HepG2 (cell line): ENCODE measurements around the gene TACC3. TPM values are rescaled to one million over a fixed set of nuclear protein-coding genes. Genes with fewer than 3 reads are reported as not detected.

Experiments
- KDM6A ChIP-seq: IDR thresholded peaks from 2 replicates; pipeline ENCODE4 v1.6.1; 2016; ENCODE audit warnings: low read depth
- RXRB ChIP-seq: IDR thresholded peaks from 2 replicates; pipeline ENCODE4 v1.6.1; 2016; ENCODE audit warnings: borderline replicate concordance, missing genetic modification reagents, missing compliant biosample characterization
- SPEN ChIP-seq: sonication (generic); formaldehyde crosslinking; IDR thresholded peaks from 2 replicates; pipeline ENCODE4 v1.5.1; 2020; ENCODE audit warnings: low read depth, mild to moderate bottlenecking, missing genetic modification reagents
- ZEB1 ChIP-seq: IDR thresholded peaks from 2 replicates; pipeline ENCODE4 v1.6.1; 2012; ENCODE audit warnings: mild to moderate bottlenecking, low read depth, inconsistent platforms; ENCODE audit not compliant: insufficient replicate concordance
- ZNF205 ChIP-seq: IDR thresholded peaks from 2 replicates; pipeline ENCODE4 v1.6.1; 2018; ENCODE audit warnings: missing biosample characterization, missing genetic modification reagents
- ZNF331 ChIP-seq: sonication (generic); formaldehyde crosslinking; IDR thresholded peaks from 2 replicates; pipeline ENCODE4 v1.4.0; 2020; ENCODE audit warnings: missing genetic modification reagents
- ZSCAN9 ChIP-seq: IDR thresholded peaks from 2 replicates; pipeline ENCODE4 v1.6.1; 2016; ENCODE audit warnings: borderline replicate concordance
- polyA plus RNA-seq, 8 experiments: library from polyadenylated mRNA; depleted of rRNA in 3 of 8; stranded (reverse) in 7 of 8; unstranded in 1 of 8; fragments of >200 nt; fragmentation: Illumina TruSeq in 4 of 8; extraction: Trizol in 4 of 8; gene quantifications; 2 replicates each; pipeline versions ENCODE4 v1.2.1 to v1.2.3, GENCODE V29; 2011 to 2016; ENCODE audit warnings: low read depth in 4 of 8, missing spikeins in 1 of 8, mixed read lengths in 1 of 8; ENCODE audit not compliant: insufficient read depth in 1 of 8
- total RNA-seq, 5 experiments: library from RNA; depleted of rRNA; stranded (reverse); fragments of >200 nt; fragmentation: Illumina TruSeq; extraction: Trizol; gene quantifications; 2 replicates each; pipeline ENCODE4 v1.2.3, GENCODE V29; 2016; ENCODE audit warnings: low read depth in 1 of 5
- TF ChIP-seq, protein P1 (sequence below): sonication (generic); formaldehyde crosslinking; IDR thresholded peaks from 2 replicates; pipeline ENCODE4 v1.5.1; 2020; ENCODE audit warnings: mild to moderate bottlenecking, missing genetic modification reagents, moderate library complexity
- TF ChIP-seq, protein P2 (sequence below): sonication (generic); formaldehyde crosslinking; IDR thresholded peaks from 2 replicates; pipeline ENCODE4 v1.4.0; 2020; ENCODE audit warnings: missing genetic modification reagents
- TF ChIP-seq, protein P3 (sequence below): sonication (generic); formaldehyde crosslinking; IDR thresholded peaks from 2 replicates; pipeline ENCODE4 v1.4.0; 2020; ENCODE audit warnings: missing genetic modification reagents, borderline replicate concordance
- TF ChIP-seq, protein P4 (sequence below): sonication (generic); formaldehyde crosslinking; IDR thresholded peaks from 2 replicates; pipeline ENCODE4 v1.4.0; 2020; ENCODE audit warnings: mild to moderate bottlenecking, missing genetic modification reagents
- TF ChIP-seq, protein P5 (sequence below): sonication (generic); formaldehyde crosslinking; IDR thresholded peaks from 2 replicates; pipeline ENCODE4 v1.4.0; 2020; ENCODE audit warnings: mild to moderate bottlenecking, missing genetic modification reagents
- TF ChIP-seq, protein P6 (sequence below): sonication (generic); formaldehyde crosslinking; IDR thresholded peaks from 2 replicates; pipeline ENCODE4 v1.8.1; 2023; ENCODE audit warnings: mild to moderate bottlenecking, moderate library complexity, missing genetic modification reagents

Gene TACC3
- total and polyA plus RNA-seq, 2 of the 13 experiments (the other 11 are each of a cell fraction or from before 2014, with no cell fraction given) = 20.3 to 21.2 TPM

DNA sequence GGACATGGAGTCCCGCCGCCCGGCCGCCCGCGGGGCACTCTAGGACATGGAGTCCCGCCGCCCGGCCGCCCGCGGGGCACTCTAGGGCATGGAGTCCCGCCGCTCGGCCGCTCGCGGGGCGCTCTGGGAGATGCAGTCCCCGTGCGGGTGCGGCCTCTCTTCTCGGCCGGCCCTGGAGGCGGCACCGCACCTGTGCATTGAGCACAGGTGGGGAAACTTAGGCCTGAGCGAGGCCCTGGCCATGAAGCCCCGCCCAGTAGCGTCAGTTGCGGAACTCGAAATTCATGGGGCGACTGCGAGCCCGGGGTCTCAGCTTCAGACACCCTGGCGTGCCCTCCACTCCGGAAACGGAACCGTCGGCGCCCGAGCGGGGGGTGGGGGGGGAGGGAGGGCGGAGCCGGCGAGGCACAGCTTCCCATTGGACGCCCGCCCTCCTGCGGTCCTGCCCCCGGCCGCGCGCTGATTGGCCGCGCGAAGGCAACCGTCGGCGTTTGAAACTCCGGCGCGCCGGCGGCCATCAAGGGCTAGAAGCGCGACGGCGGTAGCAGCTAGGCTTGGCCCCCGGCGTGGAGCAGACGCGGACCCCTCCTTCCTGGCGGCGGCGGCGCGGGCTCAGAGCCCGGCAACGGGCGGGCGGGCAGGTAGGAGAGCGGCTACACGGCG is at the start of gene TACC3, which contains the start of gene TMEM129 (continued):
- TF ChIP-seq, protein P1, sequence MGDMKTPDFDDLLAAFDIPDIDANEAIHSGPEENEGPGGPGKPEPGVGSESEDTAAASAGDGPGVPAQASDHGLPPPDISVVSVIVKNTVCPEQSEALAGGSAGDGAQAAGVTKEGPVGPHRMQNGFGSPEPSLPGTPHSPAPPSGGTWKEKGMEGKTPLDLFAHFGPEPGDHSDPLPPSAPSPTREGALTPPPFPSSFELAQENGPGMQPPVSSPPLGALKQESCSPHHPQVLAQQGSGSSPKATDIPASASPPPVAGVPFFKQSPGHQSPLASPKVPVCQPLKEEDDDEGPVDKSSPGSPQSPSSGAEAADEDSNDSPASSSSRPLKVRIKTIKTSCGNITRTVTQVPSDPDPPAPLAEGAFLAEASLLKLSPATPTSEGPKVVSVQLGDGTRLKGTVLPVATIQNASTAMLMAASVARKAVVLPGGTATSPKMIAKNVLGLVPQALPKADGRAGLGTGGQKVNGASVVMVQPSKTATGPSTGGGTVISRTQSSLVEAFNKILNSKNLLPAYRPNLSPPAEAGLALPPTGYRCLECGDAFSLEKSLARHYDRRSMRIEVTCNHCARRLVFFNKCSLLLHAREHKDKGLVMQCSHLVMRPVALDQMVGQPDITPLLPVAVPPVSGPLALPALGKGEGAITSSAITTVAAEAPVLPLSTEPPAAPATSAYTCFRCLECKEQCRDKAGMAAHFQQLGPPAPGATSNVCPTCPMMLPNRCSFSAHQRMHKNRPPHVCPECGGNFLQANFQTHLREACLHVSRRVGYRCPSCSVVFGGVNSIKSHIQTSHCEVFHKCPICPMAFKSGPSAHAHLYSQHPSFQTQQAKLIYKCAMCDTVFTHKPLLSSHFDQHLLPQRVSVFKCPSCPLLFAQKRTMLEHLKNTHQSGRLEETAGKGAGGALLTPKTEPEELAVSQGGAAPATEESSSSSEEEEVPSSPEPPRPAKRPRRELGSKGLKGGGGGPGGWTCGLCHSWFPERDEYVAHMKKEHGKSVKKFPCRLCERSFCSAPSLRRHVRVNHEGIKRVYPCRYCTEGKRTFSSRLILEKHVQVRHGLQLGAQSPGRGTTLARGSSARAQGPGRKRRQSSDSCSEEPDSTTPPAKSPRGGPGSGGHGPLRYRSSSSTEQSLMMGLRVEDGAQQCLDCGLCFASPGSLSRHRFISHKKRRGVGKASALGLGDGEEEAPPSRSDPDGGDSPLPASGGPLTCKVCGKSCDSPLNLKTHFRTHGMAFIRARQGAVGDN = no peak; the same call in none of the 2 replicates
- TF ChIP-seq ZEB1 = peak; percentile 98
- TF ChIP-seq KDM6A (CRISPR knock-in tag) = no peak
- 0 out of 2 replicates have a peak, but pooled peaks have one; percentile 27 for TF ChIP-seq ZSCAN9 (CRISPR knock-in tag)
- TF ChIP-seq RXRB (CRISPR knock-in tag) = peak; percentile 19; the same call in 1 of the 2 replicates
- TF ChIP-seq, protein P2, sequence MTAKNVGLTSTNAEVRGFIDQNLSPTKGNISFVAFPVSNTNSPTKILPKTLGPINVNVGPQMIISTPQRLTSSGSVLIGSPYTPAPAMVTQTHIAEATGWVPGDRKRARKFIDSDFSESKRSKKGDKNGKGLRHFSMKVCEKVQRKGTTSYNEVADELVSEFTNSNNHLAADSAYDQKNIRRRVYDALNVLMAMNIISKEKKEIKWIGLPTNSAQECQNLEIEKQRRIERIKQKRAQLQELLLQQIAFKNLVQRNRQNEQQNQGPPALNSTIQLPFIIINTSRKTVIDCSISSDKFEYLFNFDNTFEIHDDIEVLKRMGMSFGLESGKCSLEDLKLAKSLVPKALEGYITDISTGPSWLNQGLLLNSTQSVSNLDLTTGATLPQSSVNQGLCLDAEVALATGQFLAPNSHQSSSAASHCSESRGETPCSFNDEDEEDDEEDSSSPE (CRISPR knock-in tag) = peak; percentile 96
- TF ChIP-seq, protein P3, sequence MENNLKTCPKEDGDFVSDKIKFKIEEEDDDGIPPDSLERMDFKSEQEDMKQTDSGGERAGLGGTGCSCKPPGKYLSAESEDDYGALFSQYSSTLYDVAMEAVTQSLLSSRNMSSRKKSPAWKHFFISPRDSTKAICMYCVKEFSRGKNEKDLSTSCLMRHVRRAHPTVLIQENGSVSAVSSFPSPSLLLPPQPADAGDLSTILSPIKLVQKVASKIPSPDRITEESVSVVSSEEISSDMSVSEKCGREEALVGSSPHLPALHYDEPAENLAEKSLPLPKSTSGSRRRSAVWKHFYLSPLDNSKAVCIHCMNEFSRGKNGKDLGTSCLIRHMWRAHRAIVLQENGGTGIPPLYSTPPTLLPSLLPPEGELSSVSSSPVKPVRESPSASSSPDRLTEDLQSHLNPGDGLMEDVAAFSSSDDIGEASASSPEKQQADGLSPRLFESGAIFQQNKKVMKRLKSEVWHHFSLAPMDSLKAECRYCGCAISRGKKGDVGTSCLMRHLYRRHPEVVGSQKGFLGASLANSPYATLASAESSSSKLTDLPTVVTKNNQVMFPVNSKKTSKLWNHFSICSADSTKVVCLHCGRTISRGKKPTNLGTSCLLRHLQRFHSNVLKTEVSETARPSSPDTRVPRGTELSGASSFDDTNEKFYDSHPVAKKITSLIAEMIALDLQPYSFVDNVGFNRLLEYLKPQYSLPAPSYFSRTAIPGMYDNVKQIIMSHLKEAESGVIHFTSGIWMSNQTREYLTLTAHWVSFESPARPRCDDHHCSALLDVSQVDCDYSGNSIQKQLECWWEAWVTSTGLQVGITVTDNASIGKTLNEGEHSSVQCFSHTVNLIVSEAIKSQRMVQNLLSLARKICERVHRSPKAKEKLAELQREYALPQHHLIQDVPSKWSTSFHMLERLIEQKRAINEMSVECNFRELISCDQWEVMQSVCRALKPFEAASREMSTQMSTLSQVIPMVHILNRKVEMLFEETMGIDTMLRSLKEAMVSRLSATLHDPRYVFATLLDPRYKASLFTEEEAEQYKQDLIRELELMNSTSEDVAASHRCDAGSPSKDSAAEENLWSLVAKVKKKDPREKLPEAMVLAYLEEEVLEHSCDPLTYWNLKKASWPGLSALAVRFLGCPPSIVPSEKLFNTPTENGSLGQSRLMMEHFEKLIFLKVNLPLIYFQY = 0 out of 2 replicates have a peak, but pooled peaks have one; percentile 58
- TF ChIP-seq SPEN (CRISPR knock-in tag) = peak; percentile 78; the same call in 1 of the 2 replicates
- peak; percentile 44; the same call in 1 of the 2 replicates for TF ChIP-seq ZNF205 (CRISPR knock-in tag)
- TF ChIP-seq, protein P4, sequence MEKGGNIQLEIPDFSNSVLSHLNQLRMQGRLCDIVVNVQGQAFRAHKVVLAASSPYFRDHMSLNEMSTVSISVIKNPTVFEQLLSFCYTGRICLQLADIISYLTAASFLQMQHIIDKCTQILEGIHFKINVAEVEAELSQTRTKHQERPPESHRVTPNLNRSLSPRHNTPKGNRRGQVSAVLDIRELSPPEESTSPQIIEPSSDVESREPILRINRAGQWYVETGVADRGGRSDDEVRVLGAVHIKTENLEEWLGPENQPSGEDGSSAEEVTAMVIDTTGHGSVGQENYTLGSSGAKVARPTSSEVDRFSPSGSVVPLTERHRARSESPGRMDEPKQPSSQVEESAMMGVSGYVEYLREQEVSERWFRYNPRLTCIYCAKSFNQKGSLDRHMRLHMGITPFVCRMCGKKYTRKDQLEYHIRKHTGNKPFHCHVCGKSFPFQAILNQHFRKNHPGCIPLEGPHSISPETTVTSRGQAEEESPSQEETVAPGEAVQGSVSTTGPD (CRISPR knock-in tag) = no peak
- peak; percentile 24; the same call in 1 of the 2 replicates for TF ChIP-seq ZNF331 (CRISPR knock-in tag)
- TF ChIP-seq, protein P5, sequence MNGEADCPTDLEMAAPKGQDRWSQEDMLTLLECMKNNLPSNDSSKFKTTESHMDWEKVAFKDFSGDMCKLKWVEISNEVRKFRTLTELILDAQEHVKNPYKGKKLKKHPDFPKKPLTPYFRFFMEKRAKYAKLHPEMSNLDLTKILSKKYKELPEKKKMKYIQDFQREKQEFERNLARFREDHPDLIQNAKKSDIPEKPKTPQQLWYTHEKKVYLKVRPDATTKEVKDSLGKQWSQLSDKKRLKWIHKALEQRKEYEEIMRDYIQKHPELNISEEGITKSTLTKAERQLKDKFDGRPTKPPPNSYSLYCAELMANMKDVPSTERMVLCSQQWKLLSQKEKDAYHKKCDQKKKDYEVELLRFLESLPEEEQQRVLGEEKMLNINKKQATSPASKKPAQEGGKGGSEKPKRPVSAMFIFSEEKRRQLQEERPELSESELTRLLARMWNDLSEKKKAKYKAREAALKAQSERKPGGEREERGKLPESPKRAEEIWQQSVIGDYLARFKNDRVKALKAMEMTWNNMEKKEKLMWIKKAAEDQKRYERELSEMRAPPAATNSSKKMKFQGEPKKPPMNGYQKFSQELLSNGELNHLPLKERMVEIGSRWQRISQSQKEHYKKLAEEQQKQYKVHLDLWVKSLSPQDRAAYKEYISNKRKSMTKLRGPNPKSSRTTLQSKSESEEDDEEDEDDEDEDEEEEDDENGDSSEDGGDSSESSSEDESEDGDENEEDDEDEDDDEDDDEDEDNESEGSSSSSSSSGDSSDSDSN (CRISPR knock-in tag) = peak; percentile 36; the same call in 1 of the 2 replicates
- TF ChIP-seq, protein P6, sequence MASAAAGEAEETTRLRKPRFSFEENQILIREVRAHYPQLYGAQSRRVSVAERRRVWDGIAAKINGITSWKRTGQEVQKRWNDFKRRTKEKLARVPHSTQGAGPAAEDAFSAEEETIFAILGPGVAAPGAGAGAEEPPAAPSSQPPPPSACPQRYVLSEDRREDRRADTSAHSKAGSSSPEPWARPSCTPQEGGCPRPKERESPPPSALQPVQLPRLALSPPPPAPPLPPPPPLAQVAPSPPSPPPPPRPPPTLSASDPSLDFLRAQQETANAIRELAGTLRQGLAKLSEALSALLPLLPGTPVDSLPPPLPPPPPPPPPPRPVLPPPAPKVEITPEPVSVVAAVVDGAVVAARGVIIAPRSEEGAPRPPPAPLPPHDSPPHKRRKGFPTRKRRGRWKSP (CRISPR knock-in tag) = no peak
